A549 (cell line): ENCODE results near the gene KLHL29. TPM values are rescaled to one million over a fixed set of nuclear protein-coding genes. Genes with fewer than 3 reads are reported as not detected.

Experiments used
- ATAC-seq, 2 experiments: fragments of 200-7000 bp in 1 of 2; fragments of >200 bp in 1 of 2; cut with Nextera tagmentation in 1 of 2; cut with Tn5 transposase in 1 of 2; 3 replicates each; pipeline versions ENCODE4 v1.8.0 to v1.9.1; 2018 to 2020; ENCODE audit warnings: mild to moderate bottlenecking in 1 of 2, moderate library complexity in 1 of 2
- CTCF ChIA-PET: fragments of 300-600 bp; sonication (Branson Sonifier 250); formaldehyde crosslinking; extraction: SDS; loops from one replicate; lab custom pipeline; 2021; ENCODE audit warnings: antibody characterized with exemption, inconsistent platforms; lab: Yijun Ruan, JAX
- POLR2A ChIA-PET: fragments of 350-600 bp; formaldehyde crosslinking; extraction: SDS; loops from one replicate; lab custom pipeline; 2021; ENCODE audit warnings: antibody characterized with exemption, inconsistent platforms; lab: Yijun Ruan, JAX
- DNase-seq, 2 experiments: peaks; one replicate each; pipeline versions ENCODE4 v3.0.0 to v3.0.0-alpha.2; 2011 to 2016; ENCODE audit warnings: low read depth in 1 of 2, low spot score in 1 of 2
- FAIRE-seq: peaks from 2 replicates; lab custom pipeline; 2011; peaks lifted over from hg19 to GRCh38; lab: Jason Lieb, UNC
- H3K27ac ChIP-seq, 2 experiments: fragments of >200 bp; sonication (Bioruptor Twin); formaldehyde crosslinking; 3 replicates each; pipeline ENCODE4 v1.5.1; 2016 to 2017
- H3K4me1 ChIP-seq: fragments of >200 bp; sonication (Bioruptor Twin); formaldehyde crosslinking; 3 replicates; pipeline ENCODE4 v1.6.1; 2016
- H3K4me2 ChIP-seq: fragments of >200 bp; sonication (Bioruptor Twin); formaldehyde crosslinking; 3 replicates; pipeline ENCODE4 v1.6.1; 2016
- H3K4me3 ChIP-seq: fragments of >200 bp; sonication (Bioruptor Twin); formaldehyde crosslinking; 3 replicates; pipeline ENCODE4 v1.5.1; 2016
- H3K9me3 ChIP-seq: fragments of >200 bp; sonication (Bioruptor Twin); formaldehyde crosslinking; 3 replicates; pipeline ENCODE4 v1.6.1; 2016
- ATOH8 ChIP-seq: fragments of 250-450 bp; sonication (Bioruptor Pico); IDR thresholded peaks from 2 replicates; pipeline ENCODE4 v1.5.0; 2020; ENCODE audit warnings: low read depth, mild to moderate bottlenecking, moderate library complexity
- CBX2 ChIP-seq: fragments of 200-600 bp; sonication (generic); IDR thresholded peaks from 2 replicates; pipeline ENCODE4 v1.6.1; 2016; ENCODE audit warnings: low read depth, mild to moderate bottlenecking, borderline replicate concordance
- CBX8 ChIP-seq: fragments of 200-600 bp; sonication (generic); IDR thresholded peaks from 2 replicates; pipeline ENCODE4 v1.6.1; 2016
- CHD4 ChIP-seq: fragments of 200-600 bp; sonication (generic); IDR thresholded peaks from 2 replicates; pipeline ENCODE4 v1.6.1; 2016; ENCODE audit warnings: antibody characterized with exemption, mild to moderate bottlenecking, borderline replicate concordance
- CTCF ChIP-seq: fragments of >200 bp; sonication (Bioruptor Twin); formaldehyde crosslinking; IDR thresholded peaks from 3 replicates; pipeline ENCODE4 v1.5.1; 2016
- FOSB ChIP-seq: fragments of 250-450 bp; sonication (Bioruptor Pico); IDR thresholded peaks from 2 replicates; pipeline ENCODE4 v1.5.0; 2020; ENCODE audit warnings: mild to moderate bottlenecking, moderate library complexity
- FOXS1 ChIP-seq: fragments of 250-450 bp; sonication (Bioruptor Pico); IDR thresholded peaks from 2 replicates; pipeline ENCODE4 v1.5.0; 2020; ENCODE audit warnings: mild to moderate bottlenecking, moderate library complexity
- HES2 ChIP-seq: fragments of >200 bp; sonication (Bioruptor Twin); formaldehyde crosslinking; IDR thresholded peaks from 2 replicates; pipeline ENCODE4 v1.6.1; 2016
- HMGXB4 ChIP-seq: fragments of 250-450 bp; sonication (Bioruptor Pico); IDR thresholded peaks from 2 replicates; pipeline ENCODE4 v1.5.0; 2021; ENCODE audit warnings: mild to moderate bottlenecking, moderate library complexity, borderline replicate concordance
- HOXA7 ChIP-seq: fragments of 250-450 bp; sonication (Bioruptor Pico); IDR thresholded peaks from 2 replicates; pipeline ENCODE4 v1.5.0; 2020; ENCODE audit warnings: mild to moderate bottlenecking, moderate library complexity
- HOXB13 ChIP-seq: fragments of 250-450 bp; sonication (Bioruptor Pico); IDR thresholded peaks from 2 replicates; pipeline ENCODE4 v1.5.0; 2020; ENCODE audit warnings: low read depth, mild to moderate bottlenecking, moderate library complexity
- JUNB ChIP-seq: fragments of >200 bp; sonication (Bioruptor Twin); formaldehyde crosslinking; IDR thresholded peaks from 2 replicates; pipeline ENCODE4 v1.6.1; 2016
- MAX ChIP-seq: IDR thresholded peaks from 2 replicates; pipeline ENCODE4 v1.6.1; 2012
- MAZ ChIP-seq: fragments of 150-350 bp; IDR thresholded peaks from 2 replicates; pipeline ENCODE4 v1.6.1; 2014; ENCODE audit warnings: antibody characterized with exemption, low read depth, low read length, borderline replicate concordance
- NPAS2 ChIP-seq: fragments of 250-450 bp; sonication (Bioruptor Pico); IDR thresholded peaks from 2 replicates; pipeline ENCODE4 v1.8.0; 2022; ENCODE audit warnings: mild to moderate bottlenecking, moderate library complexity, borderline replicate concordance
- POLR2A ChIP-seq: IDR thresholded peaks from 2 replicates; pipeline ENCODE4 v1.6.1; 2012; ENCODE audit warnings: mild to moderate bottlenecking, low read length
- POLR2AphosphoS2 ChIP-seq: conservative IDR thresholded peaks from 2 replicates; pipeline ENCODE4 v1.6.1; 2012; ENCODE audit warnings: low read length, improper control_type of control experiment, inconsistent platforms
- RARB ChIP-seq: fragments of 250-450 bp; sonication (Bioruptor Pico); IDR thresholded peaks from 2 replicates; pipeline ENCODE4 v1.8.0; 2021; ENCODE audit warnings: mild to moderate bottlenecking, moderate library complexity
- RNF2 ChIP-seq: fragments of 200-600 bp; sonication (generic); IDR thresholded peaks from 2 replicates; pipeline ENCODE4 v1.6.1; 2016; ENCODE audit warnings: low read depth, mild to moderate bottlenecking, antibody characterized with exemption, moderate library complexity, borderline replicate concordance
- SREBF2 ChIP-seq: fragments of 450-650 bp; IDR thresholded peaks from 2 replicates; pipeline ENCODE4 v1.6.1; 2014; ENCODE audit warnings: mild to moderate bottlenecking, moderate library complexity
- TP53 ChIP-seq: fragments of 250-450 bp; sonication (Bioruptor Pico); IDR thresholded peaks from 2 replicates; pipeline ENCODE4 v1.5.0; 2021; ENCODE audit warnings: mild to moderate bottlenecking, moderate library complexity
- USF2 ChIP-seq: fragments of 450-650 bp; IDR thresholded peaks from 2 replicates; pipeline ENCODE4 v1.6.1; 2014; ENCODE audit warnings: antibody characterized with exemption
- ZC3H11A ChIP-seq: fragments of 450-650 bp; IDR thresholded peaks from 2 replicates; pipeline ENCODE4 v1.6.1; 2014; ENCODE audit warnings: antibody characterized with exemption, mild to moderate bottlenecking
- ZNF302 ChIP-seq: fragments of 250-450 bp; sonication (Bioruptor Pico); IDR thresholded peaks from 2 replicates; pipeline ENCODE4 v1.9.0; 2021; ENCODE audit warnings: inconsistent platforms, mild to moderate bottlenecking, moderate library complexity
- ZSCAN20 ChIP-seq: fragments of 250-450 bp; sonication (Bioruptor Pico); IDR thresholded peaks from 2 replicates; pipeline ENCODE4 v1.8.0; 2022; ENCODE audit warnings: mild to moderate bottlenecking, moderate library complexity
- WGBS: methylation state at CpG from one replicate; pipeline ENCODE4 v1.1.6; 2017; ENCODE audit errors: missing lambda C conversion rate; 5-methylcytosine and 5-hydroxymethylcytosine counted together
- polyA plus RNA-seq, 4 experiments: library from polyadenylated mRNA; depleted of rRNA in 3 of 4; stranded (reverse); fragments of >200 nt; fragmentation: RNase III in 1 of 4; extraction: RNeasy Plus Mini Kit Qiagen cat#74134 plus additional on column Dnase treatment in 1 of 4; gene quantifications; 2 replicates in 3 of 4; 3 replicates in 1 of 4; pipeline ENCODE4 v1.2.3, GENCODE V29; 2011 to 2017

Gene KLHL29
- polyA plus RNA-seq, 2 of the 4 experiments (the other 2 are of a cell fraction) = 1.3 to 2.5 TPM

- DNase-seq (no peak), ATAC-seq (no peak), FAIRE-seq (no peak)
- no peak overlapping the region for H3K4me2 ChIP-seq
- ChIA-PET POLR2A (no interaction called here), CTCF (no interaction called here)
- no peak overlapping the region for H3K27ac ChIP-seq
- TF ChIP-seq HES2 = no peak
- no peak for TF ChIP-seq RNF2
- TF ChIP-seq ZNF302 (CRISPR knock-in tag) = no peak
- no peak for TF ChIP-seq CHD4
- no peak for TF ChIP-seq FOSB
- no peak for TF ChIP-seq HOXB13
- no peak for TF ChIP-seq POLR2AphosphoS2
- TF ChIP-seq ATOH8 (CRISPR knock-in tag) = no peak
- no peak for TF ChIP-seq TP53 (CRISPR knock-in tag)
- no peak for TF ChIP-seq ZC3H11A
- no peak for TF ChIP-seq SREBF2
- TF ChIP-seq ZSCAN20 (CRISPR knock-in tag) = no peak
- no peak for TF ChIP-seq RARB (CRISPR knock-in tag)
- no peak for TF ChIP-seq USF2
- TF ChIP-seq MAZ = no peak
- TF ChIP-seq CBX2 = no peak
- TF ChIP-seq JUNB = no peak
- TF ChIP-seq CBX8 = no peak
- TF ChIP-seq CTCF = no peak
- H3K9me3 ChIP-seq = no peaks in the 10 kb centered on the region
- 49% methylated on average over 5 of the region's 5 CpGs for WGBS
- H3K4me3 ChIP-seq = no peak overlapping the region
- H3K4me1 ChIP-seq = no peaks in the 10 kb centered on the region
Observed at GRCh38 chr2:23452372-23452771, 67.4 kb downstream of the KLHL29 start.

- H3K4me3 ChIP-seq = no peak overlapping the region
- 78% methylated on average over 9 of the region's 9 CpGs for WGBS
- POLR2A ChIA-PET = no interaction called here
- CTCF ChIA-PET = no interaction called here
- ATAC-seq (no peak), FAIRE-seq (no peak), DNase-seq (no peak)
- no peaks in the 10 kb centered on the region for H3K4me1 ChIP-seq
- H3K4me2 ChIP-seq = no peak overlapping the region
- H3K27ac ChIP-seq = no peak overlapping the region
- TF ChIP-seq HMGXB4 (no peak), NPAS2 (CRISPR knock-in tag) (no peak), HOXA7 (CRISPR knock-in tag) (no peak), POLR2A (no peak), MAX (no peak), HES2 (no peak), ATOH8 (CRISPR knock-in tag) (no peak), FOXS1 (CRISPR knock-in tag) (no peak), TP53 (CRISPR knock-in tag) (no peak)
- no peaks in the 10 kb centered on the region for H3K9me3 ChIP-seq
Observed at GRCh38 chr2:23452853-23453420, 68.0 kb downstream of the KLHL29 start.
